Mesodermal cell (in vitro differentiated cells): ENCODE results near the gene UGT1A6.
"Not testable (repeated sequence)": the region's sequence is repeated elsewhere in the genome, so short reads cannot be mapped to it uniquely, and the experiment has no call there.

Experiments
- H3K27ac ChIP-seq: 2 replicates; pipeline ENCODE4 v1.7.0; 2013; ENCODE audit warnings: mild to moderate bottlenecking, low read depth, low read length, moderate library complexity; ENCODE audit not compliant: severe bottlenecking
- H3K36me3 ChIP-seq: 2 replicates; pipeline ENCODE4 v1.7.1; 2013; ENCODE audit warnings: mild to moderate bottlenecking, low read length, moderate library complexity; ENCODE audit not compliant: control insufficient read depth, insufficient read depth
- H3K4me1 ChIP-seq: one replicate; pipeline ENCODE4 v1.7.1; 2013; ENCODE audit warnings: mild to moderate bottlenecking, low read length; ENCODE audit not compliant: insufficient read depth, control insufficient read depth, poor library complexity, severe bottlenecking
- H3K4me3 ChIP-seq: 2 replicates; pipeline ENCODE4 v1.7.0; 2013; ENCODE audit warnings: low read length, control low read depth, mild to moderate bottlenecking; ENCODE audit not compliant: insufficient read depth, poor library complexity, severe bottlenecking; ENCODE audit errors: extremely low read depth
- H3K9me3 ChIP-seq: 2 replicates; pipeline ENCODE4 v1.7.1; 2013; ENCODE audit warnings: mild to moderate bottlenecking, low read length, moderate library complexity; ENCODE audit not compliant: control insufficient read depth
- WGBS, 2 experiments: methylation state at CpG; one replicate each; pipeline ENCODE4 v1.1.5; 2013; ENCODE audit warnings: missing lambda C conversion rate in 2 of 2; ENCODE audit not compliant: insufficient coverage in 2 of 2; 5-methylcytosine and 5-hydroxymethylcytosine counted together

Gene UGT1A6

GRCh38 chr2:233700028-233700635 is 7.4 kb downstream of the UGT1A6 start:
- no peaks in the 10 kb centered on the region for H3K36me3 ChIP-seq
- H3K27ac ChIP-seq, result peak overlapping the region; percentile 83
- no peak overlapping the region for H3K4me3 ChIP-seq
- WGBS, 2 experiments, result 100% methylated on average over 1 of the region's 1 CpG; no CpG with 5 or more reads in 1 of the 2 experiments
- H3K4me1 ChIP-seq, result peaks cover 4% of the 10 kb centered on the region
- no peaks in the 10 kb centered on the region for H3K9me3 ChIP-seq

DNA sequence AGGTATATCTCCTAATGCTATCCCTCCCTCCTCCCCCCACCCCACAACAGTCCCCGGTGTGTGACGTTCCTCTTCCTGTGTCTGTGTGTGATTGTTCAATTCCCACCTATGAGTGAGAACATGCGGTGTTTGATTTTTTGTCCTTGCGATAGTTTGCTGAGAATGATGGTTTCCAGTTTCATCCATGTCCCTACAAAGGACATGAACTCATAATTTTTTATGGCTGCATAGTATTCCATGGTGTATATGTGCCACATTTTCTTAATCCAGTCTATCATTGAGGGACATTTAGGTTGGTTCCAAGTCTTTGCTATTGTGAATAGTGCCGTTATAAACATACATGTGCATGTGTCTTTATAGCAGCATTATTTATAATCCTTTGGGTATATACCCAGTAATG is 8.2 kb downstream of the UGT1A6 start:
- H3K27ac ChIP-seq, H3K4me3 ChIP-seq, H3K9me3 ChIP-seq, H3K4me1 ChIP-seq, H3K36me3 ChIP-seq: not testable (repeated sequence)
- no CpG with 5 or more reads among the region's 5 CpGs for WGBS, 2 experiments

DNA sequence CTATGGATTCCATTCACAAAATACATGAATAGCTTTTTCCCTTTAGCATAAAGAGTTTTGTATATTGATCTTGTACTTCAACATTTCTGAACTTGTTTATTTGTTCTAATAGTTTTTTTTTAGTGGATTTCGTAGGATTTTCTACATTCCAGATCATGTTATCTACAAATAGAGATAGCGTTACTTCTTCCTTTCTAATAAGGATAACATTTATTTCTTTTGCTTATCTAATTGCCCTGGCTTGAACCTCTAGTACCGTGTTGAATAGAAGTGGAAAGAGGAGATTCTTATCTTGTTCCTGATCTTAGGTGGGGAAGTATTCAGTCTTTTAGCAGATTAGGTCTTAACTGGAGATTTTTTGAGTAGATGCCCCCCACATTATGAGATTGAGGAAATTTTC is 9.5 kb downstream of the UGT1A6 start:
- peaks cover 4% of the 10 kb centered on the region for H3K4me1 ChIP-seq
- H3K4me3 ChIP-seq, result no peak overlapping the region
- 86% methylated on average over 1 of the region's 3 CpGs; no CpG with 5 or more reads in 1 of the 2 experiments for WGBS, 2 experiments
- H3K36me3 ChIP-seq, result no peaks in the 10 kb centered on the region
- H3K9me3 ChIP-seq, result no peaks in the 10 kb centered on the region
- no peak overlapping the region for H3K27ac ChIP-seq

- 64 to 75% methylated on average over 4 of the region's 4 CpGs for WGBS, 2 experiments
- H3K27ac ChIP-seq, result no peak overlapping the region
- no peak overlapping the region for H3K4me3 ChIP-seq
- H3K36me3 ChIP-seq, result no peaks in the 10 kb centered on the region
- peaks cover 4% of the 10 kb centered on the region for H3K4me1 ChIP-seq
- no peaks in the 10 kb centered on the region for H3K9me3 ChIP-seq
Measured at GRCh38 chr2:233705911-233706506, 13.3 kb downstream of the UGT1A6 start.

DNA sequence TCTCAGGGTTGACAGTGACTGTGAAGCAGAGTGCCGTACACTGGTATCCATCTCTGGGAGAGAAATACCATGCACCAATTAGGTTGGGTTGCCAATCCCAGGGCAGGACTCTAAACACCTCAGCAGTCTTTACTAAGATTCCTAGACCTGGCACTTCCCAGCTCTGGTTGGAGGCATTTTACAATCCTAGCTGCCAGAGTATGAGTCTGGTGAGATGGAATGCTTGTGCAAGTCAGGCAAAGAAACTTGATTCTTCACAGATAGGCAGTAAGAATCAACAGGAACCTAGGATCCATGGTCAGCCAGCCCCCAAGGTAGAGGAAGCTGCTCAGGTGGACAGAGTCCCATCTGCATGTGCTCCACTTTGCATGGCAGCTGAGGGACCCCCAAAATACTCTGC is 14.0 kb downstream of the UGT1A6 start:
- no peak overlapping the region for H3K4me3 ChIP-seq
- no peak overlapping the region for H3K27ac ChIP-seq
- H3K4me1 ChIP-seq, result peaks cover 7% of the 10 kb centered on the region
- 20 to 50% methylated on average over 1 of the region's 1 CpG for WGBS, 2 experiments
- H3K9me3 ChIP-seq, result no peaks in the 10 kb centered on the region
- no peaks in the 10 kb centered on the region for H3K36me3 ChIP-seq

DNA sequence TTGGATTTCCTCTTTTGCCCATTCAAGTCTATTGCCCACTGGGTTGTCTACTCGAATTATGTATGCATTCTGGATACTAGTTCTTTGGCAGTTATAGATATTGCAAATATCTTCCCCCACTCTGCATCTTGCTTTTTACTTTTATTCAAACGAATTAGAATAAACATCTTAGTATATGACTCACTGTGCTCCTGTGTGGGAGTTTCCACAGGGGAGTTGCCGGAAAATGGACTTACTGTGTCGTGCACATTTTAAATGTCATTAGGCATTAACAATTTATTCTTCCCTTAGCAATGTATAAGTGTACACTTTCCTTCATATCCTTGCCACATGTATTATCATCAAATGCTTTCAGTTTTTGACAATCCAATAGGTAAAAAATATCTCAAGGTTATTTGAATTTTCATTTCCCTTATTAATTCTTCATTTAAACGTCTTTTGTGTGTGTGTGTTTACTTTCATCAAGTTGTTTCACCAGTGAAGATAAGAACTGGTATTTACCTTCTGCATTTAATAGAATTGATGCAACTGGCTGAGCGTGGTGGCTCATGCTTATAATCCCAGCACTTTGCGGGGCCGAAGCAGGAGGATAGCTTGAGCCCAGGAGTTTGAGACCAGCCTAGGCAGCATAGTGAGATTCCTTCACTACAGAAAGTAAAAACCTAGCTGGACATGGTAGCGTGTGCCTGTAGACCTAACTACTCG is 15.4 kb downstream of the UGT1A6 start:
- peaks cover 7% of the 10 kb centered on the region for H3K4me1 ChIP-seq
- no peaks in the 10 kb centered on the region for H3K9me3 ChIP-seq
- 91 to 100% methylated on average over 1 to 4 of the region's 10 CpGs for WGBS, 2 experiments
- no peak overlapping the region for H3K27ac ChIP-seq
- H3K4me3 ChIP-seq, result no peak overlapping the region
- H3K36me3 ChIP-seq, result no peaks in the 10 kb centered on the region

DNA sequence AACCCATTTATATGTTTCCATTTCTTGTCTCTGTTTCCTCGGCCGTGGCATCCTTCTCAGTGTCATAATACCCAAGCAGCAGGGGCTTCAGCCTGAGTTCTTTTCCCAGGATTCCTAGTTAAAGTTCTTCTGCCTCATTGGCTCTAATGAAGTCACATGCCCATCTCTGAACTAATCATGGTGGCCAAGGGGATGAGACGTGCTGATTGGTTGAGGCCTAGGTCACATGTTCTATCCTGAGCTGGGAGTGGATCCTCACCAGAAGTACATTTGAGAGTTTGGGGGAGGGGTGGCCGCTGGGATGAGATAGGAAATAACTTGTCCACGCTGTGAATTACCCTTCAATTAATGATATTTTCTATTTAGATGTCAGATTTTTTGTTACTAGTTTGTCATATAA is 16.3 kb downstream of the UGT1A6 start:
- H3K4me1 ChIP-seq, result peaks cover 7% of the 10 kb centered on the region
- no peak overlapping the region for H3K4me3 ChIP-seq
- WGBS, 2 experiments, result 92 to 96% methylated on average over 3 of the region's 5 CpGs
- no peak overlapping the region for H3K27ac ChIP-seq
- no peaks in the 10 kb centered on the region for H3K9me3 ChIP-seq
- H3K36me3 ChIP-seq, result no peaks in the 10 kb centered on the region

DNA sequence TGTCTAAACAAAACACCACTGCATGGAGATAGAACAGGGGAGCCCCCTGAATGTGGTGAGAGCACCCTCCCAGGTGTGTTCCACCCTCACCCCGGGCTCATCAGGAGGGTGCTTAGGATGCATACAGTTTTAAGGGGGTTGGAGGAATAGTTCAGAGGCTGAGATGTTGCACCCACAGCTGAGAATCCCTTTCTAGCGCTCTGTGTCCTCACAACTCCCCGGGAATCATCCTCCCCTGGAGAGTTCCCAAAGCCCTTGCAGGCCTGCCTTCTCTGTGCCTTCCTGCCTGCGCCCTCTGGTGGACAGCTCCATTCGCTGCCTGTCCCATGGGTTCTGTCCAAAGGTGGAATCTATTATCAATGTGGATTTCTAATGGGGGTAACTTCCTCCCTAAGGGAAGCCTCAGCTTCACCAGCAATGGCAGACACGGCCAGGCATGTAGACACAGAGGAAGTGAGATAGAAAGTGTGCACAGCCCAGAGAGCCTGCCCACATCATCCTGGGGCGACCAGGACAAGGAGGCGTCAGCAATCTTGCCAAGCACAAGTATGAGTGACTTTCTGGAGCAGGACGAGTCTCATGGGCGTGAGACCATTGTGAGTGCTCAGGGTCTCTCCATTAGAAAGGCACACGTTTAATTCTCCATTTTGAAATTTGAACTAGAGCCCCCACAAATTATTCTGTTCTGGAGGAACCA is 18.8 kb downstream of the UGT1A6 start:
- WGBS, 2 experiments, result 62 to 69% methylated on average over 6 to 8 of the region's 11 CpGs

GRCh38 chr2:233712611-233713261 is 20.0 kb downstream of the UGT1A6 start, which contains the start of gene UGT1A5:
UGT1A5 (plus strand) TSS chr2:233712907; CDS start chr2:233712992, 85 bp downstream.
- WGBS, 2 experiments, result 86 to 92% methylated on average over 10 to 13 of the region's 14 CpGs
- Histone ChIP-seq H3K9me3 (no peaks in the 10 kb centered on the region), H3K4me3 (no peak within 1 kb of the TSS)

More for the DNA sequence above, 18.8 kb downstream of the UGT1A6 start:
- Histone ChIP-seq H3K4me1 (peaks cover 7% of the 10 kb centered on the region), H3K9me3 (no peaks in the 10 kb centered on the region), H3K27ac (no peak overlapping the region), H3K4me3 (no peak overlapping the region), H3K36me3 (no peaks in the 10 kb centered on the region)

DNA sequence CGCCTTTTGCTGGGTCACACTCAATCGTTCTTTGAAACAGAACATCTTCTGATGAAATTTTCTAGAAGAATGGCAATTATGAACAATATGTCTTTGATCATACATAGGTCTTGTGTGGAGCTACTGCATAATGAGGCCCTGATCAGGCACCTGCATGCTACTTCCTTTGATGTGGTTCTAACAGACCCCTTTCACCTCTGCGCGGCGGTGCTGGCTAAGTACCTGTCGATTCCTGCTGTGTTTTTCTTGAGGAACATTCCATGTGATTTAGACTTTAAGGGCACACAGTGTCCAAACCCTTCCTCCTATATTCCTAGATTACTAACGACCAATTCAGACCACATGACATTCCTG is 20.5 kb downstream of the UGT1A6 start:
- 90 to 100% methylated on average over 3 to 6 of the region's 7 CpGs for WGBS, 2 experiments

More at GRCh38 chr2:233712611-233713261, 20.0 kb downstream of the UGT1A6 start, which contains the start of gene UGT1A5:
- Histone ChIP-seq H3K27ac (no peak within 1 kb of the TSS), H3K4me1 (peaks cover 7% of the 10 kb centered on the region), H3K36me3 (no peaks in the 10 kb centered on the region)

More for the DNA sequence above, 20.5 kb downstream of the UGT1A6 start:
- Histone ChIP-seq H3K36me3 (no peaks in the 10 kb centered on the region), H3K4me1 (peaks cover 7% of the 10 kb centered on the region), H3K4me3 (no peak overlapping the region), H3K9me3 (no peaks in the 10 kb centered on the region), H3K27ac (no peak overlapping the region)
